ENCODE results near the gene C6orf89.
"Not testable (repeated sequence)": the region's sequence is repeated elsewhere in the genome, so short reads cannot be mapped to it uniquely, and the experiment has no call there.

- TF ChIP-seq CTCF, POLR2A (IDR thresholded peaks at IDR 0.05): not testable (repeated sequence)
Observed at GRCh38 chr6:36891153-36891552, 5.4 kb downstream of the C6orf89 start.
